Measurements from ENCODE around the gene ABI1.

The ABI1 gene

DNA sequence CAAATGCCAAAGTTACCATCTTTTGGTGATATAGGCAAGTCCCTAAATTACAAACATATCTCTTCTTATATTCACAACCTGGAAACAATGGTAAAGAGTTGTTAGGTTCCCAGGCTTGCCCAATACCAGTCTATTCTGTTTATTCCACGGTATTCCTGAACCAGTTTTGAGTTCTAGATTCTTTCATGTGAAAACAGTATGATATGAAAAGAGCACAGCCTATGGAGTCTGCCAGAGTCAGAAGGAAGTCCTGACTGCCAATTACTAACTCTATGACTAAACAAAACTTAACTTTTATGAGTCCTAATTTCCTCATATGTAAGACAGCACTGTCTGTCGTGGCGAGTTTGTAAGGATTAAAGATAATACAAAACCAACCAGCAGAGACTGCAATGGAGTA is 5.6 kb downstream of the ABI1 start:
- TF ChIP-seq, protein P1, sequence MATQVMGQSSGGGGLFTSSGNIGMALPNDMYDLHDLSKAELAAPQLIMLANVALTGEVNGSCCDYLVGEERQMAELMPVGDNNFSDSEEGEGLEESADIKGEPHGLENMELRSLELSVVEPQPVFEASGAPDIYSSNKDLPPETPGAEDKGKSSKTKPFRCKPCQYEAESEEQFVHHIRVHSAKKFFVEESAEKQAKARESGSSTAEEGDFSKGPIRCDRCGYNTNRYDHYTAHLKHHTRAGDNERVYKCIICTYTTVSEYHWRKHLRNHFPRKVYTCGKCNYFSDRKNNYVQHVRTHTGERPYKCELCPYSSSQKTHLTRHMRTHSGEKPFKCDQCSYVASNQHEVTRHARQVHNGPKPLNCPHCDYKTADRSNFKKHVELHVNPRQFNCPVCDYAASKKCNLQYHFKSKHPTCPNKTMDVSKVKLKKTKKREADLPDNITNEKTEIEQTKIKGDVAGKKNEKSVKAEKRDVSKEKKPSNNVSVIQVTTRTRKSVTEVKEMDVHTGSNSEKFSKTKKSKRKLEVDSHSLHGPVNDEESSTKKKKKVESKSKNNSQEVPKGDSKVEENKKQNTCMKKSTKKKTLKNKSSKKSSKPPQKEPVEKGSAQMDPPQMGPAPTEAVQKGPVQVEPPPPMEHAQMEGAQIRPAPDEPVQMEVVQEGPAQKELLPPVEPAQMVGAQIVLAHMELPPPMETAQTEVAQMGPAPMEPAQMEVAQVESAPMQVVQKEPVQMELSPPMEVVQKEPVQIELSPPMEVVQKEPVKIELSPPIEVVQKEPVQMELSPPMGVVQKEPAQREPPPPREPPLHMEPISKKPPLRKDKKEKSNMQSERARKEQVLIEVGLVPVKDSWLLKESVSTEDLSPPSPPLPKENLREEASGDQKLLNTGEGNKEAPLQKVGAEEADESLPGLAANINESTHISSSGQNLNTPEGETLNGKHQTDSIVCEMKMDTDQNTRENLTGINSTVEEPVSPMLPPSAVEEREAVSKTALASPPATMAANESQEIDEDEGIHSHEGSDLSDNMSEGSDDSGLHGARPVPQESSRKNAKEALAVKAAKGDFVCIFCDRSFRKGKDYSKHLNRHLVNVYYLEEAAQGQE (IDR thresholded peaks at IDR 0.05; ENCODE audit: low read depth), result no peak
- TF ChIP-seq YY1 (IDR thresholded peaks at IDR 0.05; ENCODE audit: low read depth), result no peak

GRCh38 chr10:26854524-26854923 is 6.2 kb downstream of the ABI1 start:
- TF ChIP-seq CEBPB (IDR thresholded peaks at IDR 0.05) (no peak), FOXM1 (IDR thresholded peaks at IDR 0.05; ENCODE audit: borderline replicate concordance, low read depth) (no peak), ZBTB7A (IDR thresholded peaks at IDR 0.05; ENCODE audit: low read depth) (no peak), TCF12 (IDR thresholded peaks at IDR 0.05; ENCODE audit: low read depth) (no peak), CREB1 (IDR thresholded peaks at IDR 0.05; ENCODE audit: low read depth) (no peak), EP300 (IDR thresholded peaks at IDR 0.05; ENCODE audit: borderline replicate concordance) (no peak), RAD21 (IDR thresholded peaks at IDR 0.05; ENCODE audit: low read depth) (no peak)

- TF ChIP-seq TEAD4 (IDR thresholded peaks at IDR 0.05) (no peak), NFIC (IDR thresholded peaks at IDR 0.05) (no peak)
- TF ChIP-seq, protein P2, sequence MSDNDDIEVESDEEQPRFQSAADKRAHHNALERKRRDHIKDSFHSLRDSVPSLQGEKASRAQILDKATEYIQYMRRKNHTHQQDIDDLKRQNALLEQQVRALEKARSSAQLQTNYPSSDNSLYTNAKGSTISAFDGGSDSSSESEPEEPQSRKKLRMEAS (IDR thresholded peaks at IDR 0.05), result no peak
These were observed 16.3 kb downstream of the ABI1 start for GRCh38 chr10:26844396-26844975.

- TF ChIP-seq FOXM1 (IDR thresholded peaks at IDR 0.05; ENCODE audit: borderline replicate concordance, low read depth) (no peak), CEBPB (IDR thresholded peaks at IDR 0.05) (no peak), EP300 (IDR thresholded peaks at IDR 0.05; ENCODE audit: borderline replicate concordance) (no peak), TEAD4 (IDR thresholded peaks at IDR 0.05) (no peak)
These were observed 17.0 kb downstream of the ABI1 start for GRCh38 chr10:26843736-26844135.

DNA sequence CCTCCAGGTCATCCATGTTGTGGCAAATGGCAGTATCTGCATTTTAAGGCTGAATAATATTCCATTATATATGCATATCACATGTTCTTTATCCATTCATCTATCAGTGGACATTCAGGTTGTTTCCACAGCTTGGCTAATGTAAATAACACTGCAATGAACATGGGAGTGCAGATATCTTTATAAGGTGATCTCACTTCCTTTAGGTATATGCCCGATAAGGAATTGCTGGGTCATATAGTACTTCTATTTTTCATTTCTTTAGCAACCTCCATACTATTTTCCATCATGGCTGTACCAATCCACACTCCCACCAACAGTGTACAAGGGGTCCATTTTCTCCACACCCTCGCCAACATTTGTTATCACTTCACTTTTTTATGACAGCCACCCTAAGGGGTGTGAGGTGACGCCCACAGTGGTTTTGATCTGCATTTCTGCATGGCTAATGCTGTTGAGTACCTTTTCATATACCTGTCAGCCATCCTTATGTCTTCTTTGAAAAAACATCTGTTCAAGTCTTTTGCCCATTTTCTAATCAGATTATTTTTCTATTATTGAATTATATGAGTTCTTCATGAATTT is 18.9 kb downstream of the ABI1 start:
- TF ChIP-seq TAF1 (IDR thresholded peaks at IDR 0.05; ENCODE audit: low read depth) (no peak), NFIC (IDR thresholded peaks at IDR 0.05) (no peak), CREB1 (IDR thresholded peaks at IDR 0.05; ENCODE audit: low read depth) (no peak)
- TF ChIP-seq, protein P2 (IDR thresholded peaks at IDR 0.05), result no peak
- TF ChIP-seq, protein P1 (IDR thresholded peaks at IDR 0.05; ENCODE audit: low read depth), result no peak

DNA sequence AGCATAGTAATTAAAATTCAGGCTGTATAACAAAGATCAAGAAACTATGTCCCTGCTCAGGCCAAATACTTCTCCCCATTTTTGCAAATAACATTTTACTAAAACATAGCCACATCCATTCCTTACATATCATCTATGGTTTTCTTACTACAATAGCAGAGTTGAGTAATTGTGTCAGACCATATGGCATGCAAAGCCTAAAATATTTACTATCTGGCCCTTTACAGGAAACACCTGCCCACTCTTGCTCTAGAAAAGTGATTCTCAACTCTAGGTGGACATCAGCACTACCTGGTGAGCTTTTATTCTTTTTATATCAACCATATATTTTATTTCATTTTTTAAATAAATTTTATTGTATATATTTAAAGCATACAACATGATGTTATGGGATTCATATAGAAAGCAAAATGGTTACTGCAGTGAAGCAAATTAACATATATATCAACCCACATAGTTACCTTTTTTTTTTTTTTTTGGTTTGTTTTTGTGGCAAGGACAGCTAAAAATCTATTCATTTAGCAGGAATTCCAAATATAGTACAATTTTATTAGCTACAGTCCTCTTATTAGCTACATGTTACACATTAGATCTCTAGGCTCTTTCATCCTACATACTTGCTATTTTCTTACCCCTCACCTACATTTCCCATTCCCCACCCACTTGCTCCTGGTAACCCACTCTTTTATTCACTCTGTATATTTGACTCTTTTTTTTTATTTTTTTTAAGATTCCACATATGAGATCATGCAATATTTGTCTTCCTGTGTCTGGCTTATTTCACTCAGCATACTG is 19.6 kb downstream of the ABI1 start:
- TF ChIP-seq NFIC (IDR thresholded peaks at IDR 0.05), result no peak

DNA sequence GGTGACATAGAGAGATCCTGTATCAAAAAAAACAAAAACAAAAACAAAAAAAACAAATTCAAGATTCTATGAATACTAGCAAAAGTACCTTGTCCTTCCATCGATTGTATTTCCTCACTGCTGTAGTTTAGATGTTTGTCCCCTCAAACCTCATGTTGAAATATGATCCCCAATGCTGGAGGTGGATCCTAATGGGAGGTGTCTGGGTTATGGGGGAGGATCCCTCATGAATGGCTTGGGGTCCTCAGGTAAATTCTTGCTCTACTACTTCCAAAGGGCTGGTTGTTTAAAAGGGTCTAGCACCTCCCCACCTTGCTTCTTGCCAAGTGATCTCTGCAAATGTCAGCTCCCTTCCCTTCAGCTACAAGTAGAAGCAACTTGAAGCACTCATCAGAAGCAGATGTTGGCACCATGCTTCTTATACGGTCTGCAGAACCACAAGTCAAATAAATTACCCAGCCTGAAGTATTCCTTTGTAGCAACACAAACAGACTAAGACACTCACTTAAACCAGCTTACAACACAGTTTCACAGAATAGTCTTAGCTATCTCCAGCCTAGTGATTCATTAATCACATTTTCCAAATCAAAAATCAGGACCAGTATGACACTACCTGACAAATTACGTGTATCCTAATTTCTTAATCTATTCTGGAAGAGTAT is 20.7 kb downstream of the ABI1 start:
- TF ChIP-seq, protein P2 (IDR thresholded peaks at IDR 0.05), result no peak
- no peak for TF ChIP-seq YY1 (IDR thresholded peaks at IDR 0.05; ENCODE audit: low read depth)
- TF ChIP-seq ZBTB7A (IDR thresholded peaks at IDR 0.05; ENCODE audit: low read depth), result no peak
- no peak for TF ChIP-seq EP300 (IDR thresholded peaks at IDR 0.05; ENCODE audit: borderline replicate concordance)
- no peak for TF ChIP-seq RAD21 (IDR thresholded peaks at IDR 0.05; ENCODE audit: low read depth)
- no peak for TF ChIP-seq EGR1 (IDR thresholded peaks at IDR 0.05)
- no peak for TF ChIP-seq TCF12 (IDR thresholded peaks at IDR 0.05; ENCODE audit: low read depth)
- TF ChIP-seq NFIC (IDR thresholded peaks at IDR 0.05), result no peak
- no peak for TF ChIP-seq CEBPB (IDR thresholded peaks at IDR 0.05)
- TF ChIP-seq TAF1 (IDR thresholded peaks at IDR 0.05; ENCODE audit: low read depth), result no peak
- TF ChIP-seq FOXM1 (IDR thresholded peaks at IDR 0.05; ENCODE audit: borderline replicate concordance, low read depth), result no peak
